Stimulated activated CD4-positive, alpha-beta T cell treated with anti-CD3 and anti-CD28 coated beads, Interleukin-12 subunit alpha, Interleukin-12 subunit beta, amount 100 ng/mL, for 4 hours (primary cell): ENCODE results near the gene NLRP10.
"Not testable (repeated sequence)": the region's sequence is repeated elsewhere in the genome, so short reads cannot be mapped to it uniquely, and the experiment has no call there.

Experiments
- DNase-seq: peaks from one replicate; pipeline ENCODE4 v3.0.0-alpha.2; 2020

NLRP10 gene, protein sequence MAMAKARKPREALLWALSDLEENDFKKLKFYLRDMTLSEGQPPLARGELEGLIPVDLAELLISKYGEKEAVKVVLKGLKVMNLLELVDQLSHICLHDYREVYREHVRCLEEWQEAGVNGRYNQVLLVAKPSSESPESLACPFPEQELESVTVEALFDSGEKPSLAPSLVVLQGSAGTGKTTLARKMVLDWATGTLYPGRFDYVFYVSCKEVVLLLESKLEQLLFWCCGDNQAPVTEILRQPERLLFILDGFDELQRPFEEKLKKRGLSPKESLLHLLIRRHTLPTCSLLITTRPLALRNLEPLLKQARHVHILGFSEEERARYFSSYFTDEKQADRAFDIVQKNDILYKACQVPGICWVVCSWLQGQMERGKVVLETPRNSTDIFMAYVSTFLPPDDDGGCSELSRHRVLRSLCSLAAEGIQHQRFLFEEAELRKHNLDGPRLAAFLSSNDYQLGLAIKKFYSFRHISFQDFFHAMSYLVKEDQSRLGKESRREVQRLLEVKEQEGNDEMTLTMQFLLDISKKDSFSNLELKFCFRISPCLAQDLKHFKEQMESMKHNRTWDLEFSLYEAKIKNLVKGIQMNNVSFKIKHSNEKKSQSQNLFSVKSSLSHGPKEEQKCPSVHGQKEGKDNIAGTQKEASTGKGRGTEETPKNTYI

DNA sequence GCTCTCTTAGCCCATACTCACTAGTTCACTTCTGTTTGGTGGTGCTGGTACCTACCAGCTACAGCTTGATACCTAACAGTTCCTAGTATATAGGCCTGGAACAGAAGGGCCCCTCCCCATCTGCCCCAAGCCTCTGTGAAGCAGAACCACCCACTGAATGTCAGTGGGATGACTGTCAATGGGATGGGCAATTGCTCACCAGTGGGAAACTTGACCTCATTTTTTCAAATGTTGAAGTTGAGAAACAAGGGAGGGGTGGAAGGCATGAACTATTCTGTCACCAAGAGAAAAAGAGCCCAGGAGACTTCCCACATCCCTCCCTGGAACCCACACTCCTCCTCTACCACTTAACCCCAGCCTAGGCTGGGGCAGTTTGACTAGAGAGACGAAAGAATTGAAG is at the start of gene NLRP10:
NLRP10 (minus strand) TSS at position 62 of the 400 bp plus-strand sequence. CDS start 1,952 bp downstream, outside the sequence.
- no peak for DNase-seq

DNA sequence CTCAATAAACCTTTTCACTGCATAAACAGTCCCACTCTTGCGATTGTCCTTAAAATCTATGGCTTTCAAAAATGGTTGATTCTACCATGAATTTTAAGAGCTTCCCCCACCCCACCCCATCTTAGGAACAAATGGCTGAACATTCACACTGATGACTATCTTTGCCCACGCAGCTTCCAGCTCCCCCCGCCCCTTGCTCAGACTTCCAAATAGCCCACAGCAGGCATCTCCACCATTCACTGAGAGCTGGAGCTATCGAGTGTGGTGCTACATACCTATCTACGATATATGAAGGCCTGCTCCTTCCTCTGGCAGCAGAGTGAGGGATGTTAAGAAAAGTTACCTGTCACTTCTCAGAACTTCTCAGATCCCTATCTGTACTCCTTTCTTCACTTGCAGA is 48.6 kb upstream of the NLRP10 start:
- DNase-seq, result no peak

DNA sequence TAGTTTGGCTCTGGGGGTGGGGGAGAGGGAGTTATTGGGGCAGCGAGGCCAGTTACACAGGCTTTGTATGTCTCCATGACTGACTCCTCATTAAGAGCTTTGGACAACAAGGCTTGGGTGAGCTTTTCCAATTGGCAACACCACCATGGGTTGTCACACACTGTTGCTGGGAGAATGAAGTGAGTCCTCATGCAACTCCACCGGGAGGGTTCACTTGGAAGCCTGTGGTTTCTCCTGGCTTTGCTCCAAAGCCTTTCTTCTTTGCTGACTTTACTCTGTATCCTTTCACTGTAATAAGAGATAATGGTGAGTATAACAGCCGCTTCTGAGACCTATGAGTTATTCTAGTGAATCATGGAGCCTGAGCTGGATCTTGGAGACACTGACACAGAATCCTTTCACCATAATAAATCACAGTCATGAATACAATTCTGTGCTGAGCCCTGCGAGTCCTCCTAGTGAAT is 46.8 kb upstream of the NLRP10 start:
- no peak for DNase-seq

DNA sequence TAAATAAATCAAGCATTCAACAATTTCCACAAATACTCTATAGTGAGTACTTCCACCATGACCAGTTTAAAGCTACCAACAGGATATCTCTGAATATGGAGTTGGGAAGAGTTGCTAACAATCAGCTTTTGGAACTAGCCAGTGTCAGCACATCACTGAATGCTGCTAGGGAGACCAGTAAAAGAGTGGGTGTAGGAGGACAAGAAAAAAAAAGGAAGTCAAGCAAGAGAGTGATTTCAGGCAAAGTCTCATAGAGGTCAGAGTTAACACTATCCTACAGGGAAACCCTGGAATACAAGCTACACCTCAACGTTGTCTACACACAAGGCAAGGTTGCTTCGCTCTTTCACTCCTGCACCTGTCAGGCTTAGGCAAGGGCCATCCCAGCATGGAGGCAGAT is 46.1 kb upstream of the NLRP10 start:
- no peak for DNase-seq

DNA sequence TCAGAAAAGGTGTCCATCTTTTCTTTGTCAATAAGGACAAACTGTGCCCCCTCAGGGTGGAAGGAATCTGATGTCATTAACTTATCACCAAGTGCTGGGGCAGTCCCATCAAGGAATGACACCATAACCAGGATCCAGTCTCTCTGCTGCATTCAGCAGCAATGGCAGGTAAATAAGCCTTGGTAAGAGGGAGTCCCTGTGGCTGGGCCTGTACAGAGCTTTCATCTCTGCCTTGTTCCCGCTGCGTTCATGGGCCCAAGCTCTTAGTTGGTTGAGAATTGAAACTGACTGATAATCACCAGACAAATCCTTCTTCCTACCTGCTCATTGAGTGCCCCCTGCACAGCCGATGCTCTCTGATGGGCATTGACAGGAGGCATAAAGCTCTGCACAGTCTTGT is 44.6 kb upstream of the NLRP10 start:
- no peak for DNase-seq

DNA sequence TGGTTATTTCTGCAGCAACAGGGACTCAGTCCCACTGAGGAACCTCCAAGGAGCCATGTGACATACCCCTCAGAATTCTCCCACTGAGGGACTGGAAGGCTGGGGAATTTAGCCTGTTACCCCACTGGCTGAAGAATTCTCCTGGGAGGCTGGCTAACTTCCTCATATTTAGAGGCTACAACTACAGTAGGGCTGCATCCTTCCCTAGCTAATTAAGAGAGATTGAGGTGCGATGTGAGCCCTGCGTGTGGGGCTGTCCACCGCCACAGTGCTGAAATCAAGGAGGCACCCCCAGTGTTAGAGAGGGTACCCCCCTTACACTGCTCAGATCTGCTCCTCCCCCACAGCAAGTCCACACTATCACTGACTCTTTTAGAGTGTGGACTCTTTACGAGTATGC is 43.0 kb upstream of the NLRP10 start:
- DNase-seq, result no peak

DNA sequence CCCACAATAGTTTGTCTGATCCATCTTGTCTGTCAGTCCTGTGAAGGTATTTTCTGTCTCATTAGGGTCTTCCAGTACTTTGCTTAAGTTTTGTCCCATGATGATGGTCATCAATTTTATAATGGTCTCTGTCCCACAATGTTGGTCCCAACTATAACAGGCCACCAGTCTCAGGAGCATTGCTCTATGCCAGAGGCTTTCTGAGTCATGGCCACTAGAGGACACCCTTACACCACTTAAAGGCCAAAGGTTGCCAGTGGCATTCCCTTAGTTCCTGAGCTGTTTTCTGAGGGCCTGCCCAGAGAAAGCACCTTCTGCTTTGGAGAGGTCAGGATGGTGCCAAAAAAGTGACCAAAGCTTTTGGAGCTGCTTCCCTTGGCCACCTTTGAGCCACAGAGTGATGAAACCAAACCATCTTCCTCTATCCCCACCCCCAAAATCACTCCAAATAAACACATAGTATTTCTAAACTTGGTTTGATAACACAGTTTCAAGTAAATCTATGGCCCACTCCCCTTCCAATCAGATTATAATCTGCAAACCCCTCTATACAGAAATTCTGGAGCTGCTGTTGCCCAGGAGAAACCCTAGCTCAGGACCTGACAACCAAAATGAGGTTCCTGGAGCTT is 41.2 kb upstream of the NLRP10 start:
- peak; percentile 31 for DNase-seq

DNA sequence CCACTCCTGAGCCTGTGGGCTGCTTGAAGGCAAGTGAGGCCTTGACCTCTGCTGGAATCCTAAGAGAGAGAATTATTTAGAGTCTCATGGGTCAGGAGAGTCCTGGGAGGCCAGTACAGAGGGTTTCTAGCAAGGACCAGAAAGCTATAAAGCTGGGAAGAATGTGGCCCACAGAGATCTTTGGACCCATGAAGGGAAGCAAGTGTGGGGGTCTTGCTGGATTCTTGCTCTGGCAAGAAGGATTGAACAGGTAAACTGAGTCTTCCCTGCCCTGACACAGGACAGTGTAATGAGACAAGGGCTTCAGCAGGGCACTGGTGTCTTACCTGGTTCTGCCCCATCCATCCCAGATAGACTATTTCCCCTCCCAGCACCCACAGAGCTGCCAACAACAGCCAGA is 40.3 kb upstream of the NLRP10 start:
- DNase-seq, result no peak

DNA sequence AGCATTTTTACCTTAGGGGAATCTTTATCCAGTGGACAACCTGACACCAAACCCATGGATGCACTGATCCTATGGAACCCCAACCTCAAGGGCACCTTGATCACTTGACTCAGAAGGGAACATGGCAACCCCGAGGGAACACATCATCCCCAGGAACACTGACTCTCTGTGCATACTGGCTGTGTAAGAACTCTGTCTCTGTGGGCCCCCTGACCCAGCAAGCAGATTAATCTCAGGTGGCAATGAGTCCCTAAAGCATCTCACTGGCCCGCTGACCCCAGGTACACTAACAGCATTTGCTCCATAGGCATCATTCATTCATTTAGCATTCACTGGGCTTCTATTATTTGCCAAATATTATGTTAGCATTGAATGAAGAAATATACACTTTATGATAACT is 38.8 kb upstream of the NLRP10 start:
- no peak for DNase-seq

DNA sequence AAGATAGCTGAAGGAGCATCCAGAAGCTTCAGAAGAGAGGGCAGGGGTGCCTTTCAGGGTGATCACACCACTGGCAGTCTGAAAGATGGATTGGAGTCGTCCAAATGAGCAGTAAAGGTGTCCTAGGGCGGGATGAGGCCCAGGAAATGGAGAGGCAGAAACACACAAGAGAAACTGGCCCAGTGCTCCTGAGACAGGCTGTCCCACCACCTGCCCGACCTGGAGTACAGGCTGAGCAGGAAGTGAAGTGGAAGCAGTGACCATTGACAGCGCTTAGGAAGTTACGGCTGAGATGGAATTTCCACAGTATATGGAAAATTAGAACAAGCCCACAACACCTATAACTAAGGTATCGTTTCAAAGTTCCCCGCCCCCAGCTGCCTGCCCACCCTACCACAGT is 37.9 kb upstream of the NLRP10 start:
- no peak for DNase-seq

DNA sequence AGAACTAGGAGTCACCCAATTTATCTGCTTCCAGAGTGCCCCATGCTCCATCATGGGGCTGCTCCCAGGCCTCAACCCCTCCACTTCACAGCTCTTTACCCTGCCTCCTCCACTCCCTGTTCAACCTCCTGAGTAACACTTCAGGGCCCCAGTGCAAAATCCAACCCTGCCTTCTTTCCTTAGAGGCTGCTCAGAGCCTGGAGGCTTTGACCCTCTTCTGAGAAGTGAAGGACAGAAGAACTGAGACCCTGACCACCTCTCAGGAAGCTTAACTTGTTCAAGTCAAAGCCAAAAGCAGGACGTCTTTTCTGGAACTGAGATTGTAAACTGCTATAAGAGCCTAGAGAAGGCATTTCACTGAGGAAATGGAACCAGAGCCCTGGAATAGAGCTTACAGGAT is 37.4 kb upstream of the NLRP10 start:
- no peak for DNase-seq

DNA sequence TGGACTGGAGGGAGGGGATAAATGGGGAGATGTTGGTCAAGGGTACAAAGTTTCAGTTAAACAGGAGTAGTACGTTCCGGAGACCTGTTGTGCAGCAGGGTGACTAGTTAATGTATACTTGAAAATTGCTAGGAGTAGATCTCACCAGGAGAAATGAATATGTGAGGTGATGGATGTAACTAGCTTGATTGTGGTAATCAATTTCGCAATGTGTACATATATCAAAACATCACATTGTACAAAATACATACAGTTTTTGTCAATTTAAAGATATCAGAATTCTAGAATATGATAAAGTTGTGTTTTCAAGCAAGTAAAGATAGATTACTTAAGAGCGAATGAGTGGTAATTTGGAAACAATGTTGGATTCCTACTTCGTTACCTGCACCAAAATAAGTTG is 35.1 kb upstream of the NLRP10 start:
- no peak for DNase-seq

DNA sequence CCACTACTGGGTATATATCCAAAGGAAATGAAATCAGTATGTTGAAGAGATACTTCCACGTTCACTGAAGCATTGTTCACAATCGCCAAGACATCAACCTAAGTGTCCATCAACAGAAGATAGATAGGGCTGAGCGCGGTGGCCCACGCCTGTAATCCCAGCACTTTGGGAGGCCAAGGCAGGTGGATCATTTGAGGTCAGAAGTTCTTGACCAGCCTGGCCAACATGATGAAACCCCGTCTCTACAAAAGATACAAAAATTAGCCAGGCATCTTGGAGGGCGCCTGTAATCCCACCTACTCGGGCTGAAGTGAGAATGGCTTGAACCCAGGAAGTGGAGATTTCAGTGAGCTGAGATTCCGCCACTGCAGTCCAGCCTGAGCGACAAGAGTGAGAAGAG is 34.5 kb upstream of the NLRP10 start:
- no peak for DNase-seq

DNA sequence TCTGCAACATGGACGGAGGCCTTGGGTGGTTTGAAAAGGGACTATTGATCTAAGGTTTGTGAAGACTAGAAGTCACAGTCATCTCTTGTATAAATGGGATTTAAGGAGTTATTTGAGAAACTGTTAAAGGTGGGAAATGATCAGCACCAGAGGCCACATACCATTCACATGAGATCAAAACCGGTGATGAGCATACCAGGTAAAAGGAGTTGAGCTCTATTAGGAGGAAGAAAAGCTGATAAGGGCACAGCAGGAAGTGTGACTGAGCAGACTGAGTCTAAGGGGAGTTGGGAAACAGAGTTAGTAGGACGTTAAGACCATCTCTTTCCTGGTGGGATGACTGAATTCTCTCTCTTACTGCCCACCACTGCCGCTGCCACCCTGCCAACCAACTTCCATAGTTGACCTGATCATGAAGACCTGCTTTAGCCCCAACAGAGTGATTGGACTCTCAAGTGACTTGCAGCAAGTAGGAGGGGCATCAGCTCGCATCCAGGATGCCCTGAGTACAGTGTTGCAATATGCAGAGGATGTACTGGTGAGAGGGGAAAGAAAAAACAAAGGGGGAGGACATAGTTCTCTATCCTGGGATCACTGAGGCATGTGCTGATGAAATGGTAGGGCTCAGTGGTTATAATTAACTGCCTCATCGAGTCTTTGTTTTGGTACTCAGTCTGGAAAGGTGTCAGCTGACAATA is 29.5 kb upstream of the NLRP10 start:
- no peak for DNase-seq

DNA sequence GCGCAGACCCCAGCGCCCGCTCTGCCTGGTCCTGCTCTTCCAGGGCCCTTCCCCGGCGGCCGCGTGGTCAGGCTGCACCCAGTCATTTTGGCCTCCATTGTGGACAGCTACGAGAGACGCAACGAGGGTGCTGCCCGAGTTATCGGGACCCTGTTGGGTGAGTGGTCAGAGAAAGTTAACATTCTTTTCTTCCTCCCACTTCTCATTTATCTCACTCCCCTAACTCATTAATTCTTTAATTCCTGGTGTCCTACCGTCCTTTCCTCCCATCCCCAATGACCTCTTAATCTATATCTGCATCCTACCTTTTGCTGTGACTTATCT is 22.3 kb upstream of the NLRP10 start:
- not testable (repeated sequence) for DNase-seq

DNA sequence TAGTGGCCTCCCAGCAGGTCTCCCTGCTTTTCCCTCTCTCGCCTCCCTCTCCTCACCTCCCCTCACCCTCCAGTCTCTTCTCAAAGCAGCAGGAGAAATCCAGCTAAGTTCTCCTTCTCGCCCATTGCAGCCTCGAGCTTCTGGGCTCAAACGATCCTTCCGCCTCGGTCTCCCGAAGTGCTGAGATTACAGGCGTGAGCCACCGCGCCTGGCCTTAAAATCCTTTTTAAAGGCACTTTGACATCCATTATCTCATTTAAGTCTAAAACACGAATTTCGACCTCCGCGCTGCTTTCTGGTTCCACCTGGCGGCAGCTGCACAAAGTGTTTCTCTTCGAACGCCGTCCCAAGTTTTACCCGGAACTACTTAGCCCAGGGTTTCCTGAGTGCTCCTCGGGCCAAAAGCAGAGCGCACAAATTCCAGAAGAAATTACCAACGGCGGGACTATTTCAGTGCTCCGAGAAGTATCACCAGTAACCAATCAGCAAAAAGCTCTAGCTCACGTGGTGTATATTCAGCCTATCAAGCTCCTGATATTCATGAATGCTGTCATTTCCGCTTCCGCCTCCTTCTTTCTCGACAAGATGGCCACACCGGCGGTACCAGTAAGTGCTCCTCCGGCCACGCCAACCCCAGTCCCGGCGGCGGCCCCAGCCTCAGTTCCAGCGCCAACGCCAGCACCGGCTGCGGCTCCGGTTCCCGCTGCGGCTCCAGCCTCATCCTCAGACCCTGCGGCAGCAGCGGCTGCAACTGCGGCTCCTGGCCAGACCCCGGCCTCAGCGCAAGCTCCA is 21.7 kb upstream of the NLRP10 start, which contains the start of gene EIF3F:
EIF3F (plus strand) TSS at position 570 of the 792 bp plus-strand sequence; CDS start at position 586, 16 bp downstream.
- peak; percentile 78 for DNase-seq

DNA sequence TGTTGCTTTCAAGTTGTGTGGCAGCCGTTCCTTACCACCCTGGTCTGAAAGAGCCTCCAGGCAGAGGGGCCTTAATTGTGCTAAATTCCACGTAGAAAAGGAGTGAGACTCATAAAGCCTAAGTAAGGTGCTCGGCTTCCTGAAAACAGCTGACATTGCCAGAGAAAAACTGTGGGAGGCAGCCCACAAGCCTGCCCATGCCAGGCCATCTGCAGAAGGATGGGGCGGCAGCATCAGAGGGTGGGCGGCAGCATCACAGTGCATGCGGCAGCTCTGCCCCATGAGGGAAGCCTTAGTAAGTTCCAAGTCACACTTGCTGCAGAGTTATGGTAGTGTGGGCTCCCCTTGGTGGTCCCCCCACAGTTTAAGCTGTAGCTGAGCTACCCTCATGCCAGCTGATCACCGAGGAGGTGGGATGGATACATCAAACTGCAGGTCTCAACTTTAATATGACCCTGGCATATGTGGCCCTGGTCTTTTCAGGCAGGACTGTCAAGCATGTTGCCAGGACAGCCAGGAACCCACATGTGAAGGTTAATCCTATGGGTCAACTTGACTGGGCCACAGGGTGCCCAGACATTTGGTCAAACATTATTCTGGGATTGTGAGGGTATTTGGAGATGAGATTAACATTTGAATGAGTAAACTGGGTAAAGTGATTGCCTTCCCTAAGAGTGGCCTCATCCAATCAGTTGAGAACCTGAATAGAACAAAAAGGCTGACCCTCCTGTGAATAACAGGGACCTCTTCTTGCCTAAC is 18.8 kb upstream of the NLRP10 start:
- DNase-seq, result no peak

DNA sequence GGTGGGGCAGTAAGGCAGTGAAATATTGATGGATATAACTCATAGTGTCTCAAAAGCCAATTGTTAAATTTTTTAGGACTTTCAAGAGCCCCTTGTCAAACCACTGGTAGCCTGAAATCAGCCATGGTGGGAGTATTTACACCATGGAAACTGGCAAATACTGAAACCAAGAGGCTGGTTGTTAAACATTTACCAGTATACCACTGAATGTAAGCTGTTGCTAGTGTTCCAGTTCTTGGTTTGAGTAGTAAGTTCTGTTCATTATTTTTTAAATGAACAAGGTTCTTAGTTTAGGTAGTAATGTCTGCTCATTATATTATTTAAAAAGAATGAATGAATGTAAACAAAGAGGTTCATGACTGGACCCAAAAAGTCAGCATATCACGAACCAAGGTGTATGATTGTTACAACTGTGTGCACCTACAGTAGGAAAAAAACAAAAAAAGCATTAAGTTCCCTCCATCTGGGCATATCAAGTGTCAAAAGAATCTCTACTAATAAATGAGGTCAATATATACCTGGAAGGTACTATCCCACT is 17.4 kb upstream of the NLRP10 start:
- DNase-seq, result no peak

DNA sequence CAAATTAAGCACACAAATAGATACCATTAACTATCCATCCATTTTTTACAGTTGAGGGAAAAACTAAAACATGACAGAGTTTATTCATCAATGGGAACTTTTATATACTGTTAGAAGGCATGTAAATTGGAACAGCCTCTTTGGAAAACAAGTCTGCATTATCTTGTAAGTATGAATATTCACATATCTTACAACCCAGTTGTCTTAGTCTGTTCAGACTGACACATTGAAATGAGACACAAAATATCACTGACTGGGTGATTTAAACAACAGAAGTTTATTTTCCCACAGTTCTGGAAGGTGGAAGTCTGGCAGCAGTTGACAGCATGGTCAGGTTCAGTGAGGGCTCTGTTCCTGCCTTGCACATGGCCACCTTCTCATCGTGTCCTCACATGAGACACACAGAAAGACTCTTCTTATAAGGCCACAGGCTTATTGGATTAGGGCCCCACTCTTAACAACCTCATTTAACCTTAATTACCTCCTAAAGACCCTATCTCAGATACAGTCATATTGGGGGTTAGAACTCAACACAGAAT is 16.4 kb upstream of the NLRP10 start:
- no peak for DNase-seq

DNA sequence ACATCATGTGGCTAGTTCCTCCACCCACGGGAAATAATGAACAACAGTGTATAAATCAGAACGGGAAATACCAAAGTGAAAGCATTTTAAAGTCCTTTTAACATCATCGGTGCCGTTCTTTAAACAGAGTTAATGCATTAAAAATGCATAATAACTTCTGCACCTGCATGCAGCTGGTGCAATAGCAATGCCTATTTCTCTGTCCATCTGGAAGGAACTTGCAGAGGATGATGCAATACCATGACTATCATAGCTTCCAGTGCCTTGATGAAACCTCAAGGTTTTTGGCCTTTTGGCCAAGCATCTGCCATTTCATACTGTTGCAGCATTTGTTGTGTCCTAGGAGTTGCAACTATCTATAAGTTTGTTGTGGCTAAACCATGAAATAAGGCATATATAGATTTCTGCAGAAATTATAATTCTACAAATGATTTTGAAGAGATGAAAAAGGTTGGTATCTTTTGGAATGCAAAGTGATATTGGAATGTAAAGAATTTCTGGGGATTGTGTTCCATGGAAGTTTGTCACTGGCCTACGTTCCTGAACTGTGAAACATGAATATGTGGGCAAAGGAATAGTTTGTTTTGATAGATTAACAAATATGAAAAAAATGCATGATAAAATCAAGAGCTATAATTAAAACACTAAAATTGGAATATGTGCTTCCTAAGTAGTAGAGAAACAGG is 12.1 kb upstream of the NLRP10 start:
- no peak for DNase-seq

DNA sequence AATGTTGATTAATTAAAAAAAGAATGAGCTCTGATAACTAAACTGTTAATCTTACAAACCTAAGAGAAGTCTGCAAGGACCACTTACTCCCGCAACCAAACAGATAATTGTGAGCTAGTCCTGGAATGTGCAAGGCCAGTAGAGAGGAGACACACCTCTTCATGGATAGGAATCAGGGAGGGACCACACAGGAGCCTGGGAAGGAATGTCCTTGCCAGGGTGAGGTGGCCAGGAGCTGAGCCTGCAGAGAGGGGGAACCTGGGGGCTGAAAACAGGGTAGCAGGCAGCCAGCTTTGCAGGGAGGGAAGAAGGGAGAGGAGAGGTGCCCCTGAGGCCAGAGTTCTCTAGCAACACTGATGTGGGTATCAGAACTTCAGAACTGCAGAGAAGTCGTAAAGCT is 9.4 kb upstream of the NLRP10 start:
- no peak for DNase-seq
